ENCODE data around the gene FAM193B.

FAM193B gene

GRCh38 chr5:177483042-177483441, 71.3 kb downstream of the FAM193B start:
- no peak overlapping the region for H3K4me3 ChIP-seq (replicated peaks; ENCODE audit: low read depth, low read length)
- TF ChIP-seq CTCF (IDR thresholded peaks at IDR 0.05; ENCODE audit: insufficient read depth, low read length, poor library complexity, severe bottlenecking): no peak
- H3K36me3 ChIP-seq (ENCODE audit: control insufficient read depth, insufficient read depth, low read length): no peaks in the 10 kb centered on the region; the same call in none of the 2 replicates
- DNase-seq (ENCODE audit: extremely low read depth, insufficient read length): no peak
- no peaks in the 10 kb centered on the region for H3K27me3 ChIP-seq (replicated peaks; ENCODE audit: control insufficient read depth, insufficient read depth, low read length)

- TF ChIP-seq CTCF (IDR thresholded peaks at IDR 0.05; ENCODE audit: insufficient read depth, low read length, poor library complexity, severe bottlenecking): no peak
- H3K27me3 ChIP-seq (replicated peaks; ENCODE audit: control insufficient read depth, insufficient read depth, low read length): no peaks in the 10 kb centered on the region
These were observed 72.0 kb downstream of the FAM193B start for GRCh38 chr5:177482359-177482795.

GRCh38 chr5:177479774-177480173, 74.6 kb downstream of the FAM193B start:
- no peak for TF ChIP-seq CTCF (IDR thresholded peaks at IDR 0.05; ENCODE audit: insufficient read depth, low read length, poor library complexity, severe bottlenecking)
- no peaks in the 10 kb centered on the region for H3K27me3 ChIP-seq (replicated peaks; ENCODE audit: control insufficient read depth, insufficient read depth, low read length)
- no peak overlapping the region for H3K4me3 ChIP-seq (replicated peaks; ENCODE audit: low read depth, low read length)
- no peak for DNase-seq (ENCODE audit: extremely low read depth, insufficient read length)
- H3K36me3 ChIP-seq (ENCODE audit: control insufficient read depth, insufficient read depth, low read length): no peaks in the 10 kb centered on the region; the same call in 1 of the 2 replicates

More at GRCh38 chr5:177482359-177482795, 72.0 kb downstream of the FAM193B start:
- DNase-seq (ENCODE audit: extremely low read depth, insufficient read length): no peak
- Histone ChIP-seq H3K4me3 (replicated peaks; ENCODE audit: low read depth, low read length) (no peak overlapping the region), H3K36me3 (ENCODE audit: control insufficient read depth, insufficient read depth, low read length) (no peaks in the 10 kb centered on the region; the same call in none of the 2 replicates)

GRCh38 chr5:177478711-177479646, 75.4 kb downstream of the FAM193B start:
- no peak for TF ChIP-seq CTCF (IDR thresholded peaks at IDR 0.05; ENCODE audit: insufficient read depth, low read length, poor library complexity, severe bottlenecking)
- no peak overlapping the region for H3K4me3 ChIP-seq (replicated peaks; ENCODE audit: low read depth, low read length)
- no peaks in the 10 kb centered on the region; the same call in 1 of the 2 replicates for H3K36me3 ChIP-seq (ENCODE audit: control insufficient read depth, insufficient read depth, low read length)
- H3K27me3 ChIP-seq (replicated peaks; ENCODE audit: control insufficient read depth, insufficient read depth, low read length): no peaks in the 10 kb centered on the region; the same call in 1 of the 2 replicates
- no peak for DNase-seq (ENCODE audit: extremely low read depth, insufficient read length)

GRCh38 chr5:177477701-177478477, 76.5 kb downstream of the FAM193B start:
- H3K36me3 ChIP-seq (ENCODE audit: control insufficient read depth, insufficient read depth, low read length): no peaks in the 10 kb centered on the region; the same call in 1 of the 2 replicates
- no peak overlapping the region for H3K4me3 ChIP-seq (replicated peaks; ENCODE audit: low read depth, low read length)
- DNase-seq (ENCODE audit: extremely low read depth, insufficient read length): no peak
- TF ChIP-seq CTCF (IDR thresholded peaks at IDR 0.05; ENCODE audit: insufficient read depth, low read length, poor library complexity, severe bottlenecking): no peak
- no peaks in the 10 kb centered on the region; the same call in 1 of the 2 replicates for H3K27me3 ChIP-seq (replicated peaks; ENCODE audit: control insufficient read depth, insufficient read depth, low read length)
